GM19351 (cell line): ENCODE data around the gene KL.

Source experiments
- ATAC-seq: cut with Tn5 transposase; IDR thresholded peaks from one replicate; pipeline ENCODE4 v1.9.1; 2021; ENCODE audit warnings: mild to moderate bottlenecking, moderate library complexity; ENCODE audit not compliant: unreplicated experiment

Gene KL

GRCh38 chr13:33016414-33017322 lies at the start of gene KL:
Gene KL, plus strand, starts transcription at chr13:33016423. Its CDS starts 18 bp downstream, at chr13:33016441.
- no peak for ATAC-seq

- no peak for ATAC-seq
Measured at GRCh38 chr13:32967584-32968182, 48.5 kb upstream of the KL start.

GRCh38 chr13:32968316-32968715 lies 47.9 kb upstream of the KL start:
- ATAC-seq, result no peak

GRCh38 chr13:32968793-32969192 lies 47.4 kb upstream of the KL start:
- no peak for ATAC-seq

- no peak for ATAC-seq
Measured at GRCh38 chr13:32969516-32969941, 46.7 kb upstream of the KL start.

- no peak for ATAC-seq
Measured at GRCh38 chr13:32976056-32976805, 40.0 kb upstream of the KL start.

GRCh38 chr13:32976912-32977311 lies 39.3 kb upstream of the KL start:
- no peak for ATAC-seq

GRCh38 chr13:32977321-32977720 lies 38.9 kb upstream of the KL start:
- no peak for ATAC-seq

GRCh38 chr13:32978278-32978677 lies 37.9 kb upstream of the KL start:
- no peak for ATAC-seq

- no peak for ATAC-seq
Measured at GRCh38 chr13:32983058-32983457, 33.2 kb upstream of the KL start.

GRCh38 chr13:32984857-32985626 lies 31.2 kb upstream of the KL start:
- ATAC-seq, result no peak

- ATAC-seq, result no peak
Measured at GRCh38 chr13:32986552-32986951, 29.7 kb upstream of the KL start.

- no peak for ATAC-seq
Measured at GRCh38 chr13:32987462-32987861, 28.8 kb upstream of the KL start.

GRCh38 chr13:32988608-32989289 lies 27.5 kb upstream of the KL start:
- peak; percentile 60 for ATAC-seq

- no peak for ATAC-seq
Measured at GRCh38 chr13:32989290-32989667, 26.9 kb upstream of the KL start.

GRCh38 chr13:32989942-32990341 lies 26.3 kb upstream of the KL start:
- no peak for ATAC-seq

- no peak for ATAC-seq
Measured at GRCh38 chr13:32993145-32993544, 23.1 kb upstream of the KL start.

- ATAC-seq, result no peak
Measured at GRCh38 chr13:32997399-32997798, 18.8 kb upstream of the KL start.

GRCh38 chr13:32998966-32999365 lies 17.3 kb upstream of the KL start:
- no peak for ATAC-seq

GRCh38 chr13:33000365-33000764 lies 15.9 kb upstream of the KL start:
- no peak for ATAC-seq
